Esophagus muscularis mucosa (tissue), 4 donors: ENCODE data around the gene PRDM16.

Source experiments
- EP300 ChIP-seq: sonication (generic); formaldehyde crosslinking; IDR thresholded peaks from one replicate; pipeline ENCODE4 v1.6.1; 2017; ENCODE audit warnings: antibody characterized with exemption
- POLR2A ChIP-seq: fragments of 450-650 bp; IDR thresholded peaks from one replicate; pipeline ENCODE4 v1.6.1; 2017; ENCODE audit warnings: antibody characterized with exemption, moderate library complexity, mild to moderate bottlenecking, low read depth
- TF ChIP-seq, protein P1 (sequence below), 3 experiments: fragments of 200-600 bp in 2 of 3; fragments of 450-650 bp in 1 of 3; sonication (generic) in 2 of 3; IDR thresholded peaks; one replicate each; pipeline ENCODE4 v1.5.1; 2017 to 2019; ENCODE audit warnings: antibody characterized with exemption in 3 of 3, mild to moderate bottlenecking in 2 of 3, moderate library complexity in 1 of 3

DNA sequence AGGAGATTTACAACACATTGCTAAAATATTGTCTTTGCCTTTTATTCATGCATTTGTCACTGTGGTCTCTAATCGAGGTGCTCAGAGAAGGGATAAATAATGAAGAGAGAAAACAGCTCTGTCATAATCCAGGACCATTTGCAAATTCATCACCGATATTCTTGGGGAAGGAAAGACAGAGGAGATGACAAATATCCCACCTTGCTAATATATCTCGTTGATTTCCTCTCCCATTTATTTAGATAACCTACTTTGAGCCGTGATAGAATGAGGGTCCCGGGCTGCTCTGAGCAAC is 86.9 kb downstream of the PRDM16 start:
- TF ChIP-seq, protein P1, sequence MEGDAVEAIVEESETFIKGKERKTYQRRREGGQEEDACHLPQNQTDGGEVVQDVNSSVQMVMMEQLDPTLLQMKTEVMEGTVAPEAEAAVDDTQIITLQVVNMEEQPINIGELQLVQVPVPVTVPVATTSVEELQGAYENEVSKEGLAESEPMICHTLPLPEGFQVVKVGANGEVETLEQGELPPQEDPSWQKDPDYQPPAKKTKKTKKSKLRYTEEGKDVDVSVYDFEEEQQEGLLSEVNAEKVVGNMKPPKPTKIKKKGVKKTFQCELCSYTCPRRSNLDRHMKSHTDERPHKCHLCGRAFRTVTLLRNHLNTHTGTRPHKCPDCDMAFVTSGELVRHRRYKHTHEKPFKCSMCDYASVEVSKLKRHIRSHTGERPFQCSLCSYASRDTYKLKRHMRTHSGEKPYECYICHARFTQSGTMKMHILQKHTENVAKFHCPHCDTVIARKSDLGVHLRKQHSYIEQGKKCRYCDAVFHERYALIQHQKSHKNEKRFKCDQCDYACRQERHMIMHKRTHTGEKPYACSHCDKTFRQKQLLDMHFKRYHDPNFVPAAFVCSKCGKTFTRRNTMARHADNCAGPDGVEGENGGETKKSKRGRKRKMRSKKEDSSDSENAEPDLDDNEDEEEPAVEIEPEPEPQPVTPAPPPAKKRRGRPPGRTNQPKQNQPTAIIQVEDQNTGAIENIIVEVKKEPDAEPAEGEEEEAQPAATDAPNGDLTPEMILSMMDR (IDR thresholded peaks at IDR 0.05): no peak
- TF ChIP-seq POLR2A (no peak), EP300 (no peak)
